Hematopoietic multipotent progenitor cell treated with erythropoietin and hydrocortisone succinate and interleukin-3 and kit ligand, for 17 days (in vitro differentiated cells): ENCODE measurements around the gene EXOC8.

Source experiments
- DNase-seq: peaks from one replicate; pipeline ENCODE4 v3.0.0-alpha.2; 2015; ENCODE audit warnings: low spot score

The EXOC8 gene, protein sequence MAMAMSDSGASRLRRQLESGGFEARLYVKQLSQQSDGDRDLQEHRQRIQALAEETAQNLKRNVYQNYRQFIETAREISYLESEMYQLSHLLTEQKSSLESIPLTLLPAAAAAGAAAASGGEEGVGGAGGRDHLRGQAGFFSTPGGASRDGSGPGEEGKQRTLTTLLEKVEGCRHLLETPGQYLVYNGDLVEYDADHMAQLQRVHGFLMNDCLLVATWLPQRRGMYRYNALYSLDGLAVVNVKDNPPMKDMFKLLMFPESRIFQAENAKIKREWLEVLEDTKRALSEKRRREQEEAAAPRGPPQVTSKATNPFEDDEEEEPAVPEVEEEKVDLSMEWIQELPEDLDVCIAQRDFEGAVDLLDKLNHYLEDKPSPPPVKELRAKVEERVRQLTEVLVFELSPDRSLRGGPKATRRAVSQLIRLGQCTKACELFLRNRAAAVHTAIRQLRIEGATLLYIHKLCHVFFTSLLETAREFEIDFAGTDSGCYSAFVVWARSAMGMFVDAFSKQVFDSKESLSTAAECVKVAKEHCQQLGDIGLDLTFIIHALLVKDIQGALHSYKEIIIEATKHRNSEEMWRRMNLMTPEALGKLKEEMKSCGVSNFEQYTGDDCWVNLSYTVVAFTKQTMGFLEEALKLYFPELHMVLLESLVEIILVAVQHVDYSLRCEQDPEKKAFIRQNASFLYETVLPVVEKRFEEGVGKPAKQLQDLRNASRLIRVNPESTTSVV

DNA sequence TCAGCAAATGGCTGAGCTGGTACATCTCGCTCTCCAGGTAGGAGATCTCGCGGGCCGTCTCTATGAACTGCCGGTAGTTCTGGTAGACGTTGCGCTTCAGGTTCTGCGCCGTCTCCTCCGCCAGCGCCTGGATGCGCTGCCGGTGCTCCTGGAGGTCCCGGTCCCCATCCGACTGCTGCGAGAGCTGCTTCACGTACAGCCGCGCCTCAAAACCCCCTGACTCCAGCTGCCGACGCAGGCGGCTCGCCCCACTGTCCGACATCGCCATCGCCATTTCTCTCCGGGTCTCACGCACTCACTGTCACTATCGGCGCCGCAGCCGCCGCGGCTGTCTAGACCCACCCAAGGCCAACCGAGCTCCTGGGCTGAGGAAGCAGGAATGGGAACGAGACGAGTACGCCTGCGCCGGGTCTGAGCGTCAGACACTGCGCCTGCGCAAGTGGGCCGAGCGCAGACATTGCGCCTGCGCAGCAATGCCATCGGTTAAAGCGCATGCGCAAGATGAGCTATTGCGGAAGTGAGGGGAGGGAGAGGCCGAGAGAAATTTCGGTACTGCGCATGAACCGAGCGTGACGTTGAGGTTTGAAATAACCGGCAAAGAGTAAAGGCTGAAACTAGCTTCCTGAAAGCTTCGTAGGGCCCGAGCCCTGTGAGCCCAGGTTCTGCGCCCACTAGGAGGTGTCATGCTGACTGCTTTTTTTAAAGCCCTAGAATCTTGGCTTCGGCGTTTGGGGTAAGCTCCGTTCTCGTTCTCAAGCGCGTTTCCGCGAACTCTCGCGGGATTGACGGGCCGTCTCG is at the start of gene EXOC8:
Gene EXOC8 (minus strand): TSS at position 381 of the 798 bp plus-strand sequence. CDS start 107 bp downstream, at position 274.
- peak; percentile 100 for DNase-seq

DNA sequence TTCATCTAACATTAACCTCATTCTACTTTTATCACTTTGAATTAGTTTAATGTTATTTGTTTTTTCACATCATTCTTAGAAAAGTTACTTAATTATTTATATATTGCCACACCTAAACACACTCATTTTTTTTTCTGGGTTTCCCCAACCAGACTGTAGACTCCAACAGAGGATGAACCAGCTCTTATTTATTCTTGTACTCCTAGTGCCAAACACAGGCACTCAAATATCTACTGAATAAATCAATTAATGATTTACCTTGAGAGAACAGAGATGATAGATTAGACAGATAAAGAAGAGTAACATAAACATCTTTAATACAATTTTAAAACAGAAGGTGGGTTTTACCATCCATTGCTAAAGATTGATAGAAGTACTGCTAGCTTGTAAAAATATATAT is 48.8 kb upstream of the EXOC8 start:
- DNase-seq, result no peak

DNA sequence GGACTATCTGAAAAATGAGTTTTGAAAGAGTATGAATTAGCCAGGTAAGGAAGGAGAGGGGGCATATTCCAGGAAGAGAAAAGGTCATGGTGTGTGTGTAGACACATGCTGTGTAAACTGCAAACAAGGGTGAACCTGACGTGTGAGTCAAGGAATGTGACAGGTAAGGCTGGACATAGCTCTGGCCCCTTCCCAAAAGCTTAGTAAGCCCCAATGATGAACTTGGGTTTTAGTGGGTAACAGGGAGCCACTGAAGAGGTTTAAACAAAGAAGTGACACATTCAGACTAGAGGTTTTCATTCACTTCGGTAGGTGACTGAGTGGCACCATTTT is 47.7 kb upstream of the EXOC8 start:
- no peak for DNase-seq

DNA sequence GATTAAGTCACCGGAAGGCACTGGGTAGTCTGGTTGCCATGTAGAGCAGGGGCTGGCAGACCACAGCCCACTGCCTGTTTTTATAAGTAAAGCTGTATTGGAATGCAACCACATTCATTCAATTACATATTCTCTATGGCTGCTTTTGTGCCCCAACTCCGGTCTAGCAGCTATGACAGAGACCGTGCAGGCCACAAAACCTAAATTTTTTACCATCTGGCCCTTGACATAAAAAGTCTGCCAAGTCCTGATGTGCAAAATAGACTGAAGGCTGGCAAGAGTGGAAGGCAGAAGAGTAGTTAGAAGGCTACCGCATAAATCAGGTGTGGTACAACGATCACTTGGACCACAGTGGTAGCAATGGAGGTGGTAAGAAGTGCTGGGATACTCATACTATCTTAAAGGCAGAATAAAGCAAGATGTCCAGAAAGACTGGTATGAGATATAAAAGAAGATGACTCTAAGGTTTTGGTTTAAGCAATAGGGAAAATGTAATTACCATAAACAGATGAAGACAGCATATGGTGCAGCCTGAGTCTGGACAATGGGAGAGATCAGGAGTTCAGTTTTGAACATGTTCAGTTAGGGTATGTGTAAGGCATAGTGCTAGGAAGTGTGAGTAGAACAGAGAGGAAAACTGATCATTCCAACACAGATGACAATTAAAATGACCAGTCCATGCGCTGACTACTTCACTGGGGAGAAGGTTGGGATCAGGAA is 47.2 kb upstream of the EXOC8 start:
- DNase-seq, result no peak

DNA sequence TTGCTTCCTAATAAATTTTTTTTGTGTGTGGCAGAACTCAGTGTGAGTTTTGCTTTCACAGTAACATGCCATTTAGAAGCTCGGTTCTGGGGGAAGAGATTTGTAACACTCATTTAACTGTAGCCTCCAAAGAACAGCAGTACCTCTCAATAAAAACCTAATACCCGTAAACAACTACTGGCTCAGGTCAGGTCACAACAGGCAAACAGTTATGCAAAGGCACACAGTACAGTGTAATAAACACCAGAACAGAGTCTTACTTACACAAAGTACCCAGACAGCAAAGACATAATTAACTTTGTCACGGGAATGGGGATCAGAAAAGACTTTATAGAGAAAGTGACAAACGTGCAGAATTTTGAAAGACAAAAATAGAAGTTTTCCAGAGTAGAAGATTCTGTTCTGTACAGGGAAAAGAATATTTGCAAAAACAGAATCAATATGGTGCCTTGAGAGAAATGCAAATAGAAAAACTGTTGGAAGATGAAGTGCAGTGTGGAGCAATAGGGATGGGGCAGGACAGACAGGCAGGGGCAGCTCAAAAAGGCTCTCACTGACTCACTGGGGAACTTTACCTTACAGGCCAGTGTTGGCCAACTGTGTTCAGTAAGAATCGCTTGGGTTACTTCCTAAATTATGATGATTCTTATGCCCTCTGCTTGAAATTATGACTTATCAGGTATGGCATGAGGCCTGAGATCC is 45.7 kb upstream of the EXOC8 start:
- no peak for DNase-seq

DNA sequence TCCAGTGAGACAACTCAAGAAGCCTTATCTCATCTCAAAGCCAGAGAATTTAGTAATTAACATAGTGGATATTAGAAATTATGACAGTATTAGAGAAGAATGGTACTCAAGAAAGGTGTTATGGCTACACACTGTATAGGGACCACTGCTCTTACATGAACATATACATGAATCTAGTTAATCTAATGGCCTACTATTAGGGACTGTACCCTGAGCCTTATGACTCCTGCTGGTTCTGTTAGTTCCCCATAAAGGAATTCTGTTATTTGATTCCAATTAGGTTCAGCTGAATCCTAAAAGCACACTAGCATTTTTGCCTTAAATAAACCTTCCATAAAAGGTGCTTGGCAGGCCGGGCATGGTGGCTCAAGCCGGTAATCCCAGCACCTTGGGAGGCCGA is 44.8 kb upstream of the EXOC8 start:
- DNase-seq, result no peak

DNA sequence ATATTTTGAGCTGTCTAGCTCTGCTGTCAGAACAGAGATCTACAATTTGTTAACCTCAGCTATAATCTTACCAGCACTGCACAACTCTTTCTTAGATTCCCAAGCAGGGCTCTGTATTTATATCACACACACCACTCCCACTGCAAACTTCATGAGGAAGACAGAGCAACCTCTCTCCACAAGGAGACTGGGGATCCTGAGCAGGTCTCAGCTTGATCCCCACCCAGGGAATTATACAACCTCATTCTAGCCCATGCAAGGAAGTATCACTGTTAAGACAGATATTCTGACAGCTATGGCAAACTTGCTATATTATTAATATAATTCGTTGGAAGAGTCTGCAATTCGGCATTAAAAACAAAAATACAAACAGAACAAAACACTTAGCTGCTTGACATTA is 44.1 kb upstream of the EXOC8 start:
- DNase-seq, result no peak

DNA sequence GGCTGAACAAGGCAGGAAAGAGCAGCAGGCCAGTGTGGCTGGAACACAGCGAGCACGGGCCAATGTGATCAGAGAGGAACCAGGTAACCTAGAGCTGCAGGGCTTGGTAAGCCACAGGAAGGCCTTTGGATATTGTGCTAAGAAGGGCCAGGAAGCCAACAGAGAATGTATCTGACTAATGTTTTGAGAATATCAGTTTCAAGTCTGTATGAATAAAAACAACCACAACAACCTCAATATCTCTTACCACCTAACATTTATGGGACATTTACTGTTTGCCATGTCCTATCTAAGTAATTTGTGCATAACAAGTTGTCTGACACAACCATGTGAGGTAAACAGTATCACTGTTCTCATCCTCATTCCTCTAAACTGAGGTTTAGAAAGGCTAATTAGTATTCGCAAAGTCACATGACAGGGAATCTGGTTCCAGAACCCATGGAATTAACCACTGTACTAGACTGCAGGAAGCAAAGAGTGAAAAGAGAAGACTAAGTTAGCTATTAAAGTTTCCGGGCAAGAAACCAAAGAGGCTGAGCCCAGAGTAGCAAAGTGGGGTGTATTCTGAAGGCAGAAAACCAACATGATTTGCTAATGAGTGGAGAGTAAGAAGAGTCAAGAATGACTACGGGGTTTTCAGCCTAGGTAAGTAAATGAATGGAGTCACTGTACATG is 39.4 kb upstream of the EXOC8 start:
- DNase-seq, result no peak

DNA sequence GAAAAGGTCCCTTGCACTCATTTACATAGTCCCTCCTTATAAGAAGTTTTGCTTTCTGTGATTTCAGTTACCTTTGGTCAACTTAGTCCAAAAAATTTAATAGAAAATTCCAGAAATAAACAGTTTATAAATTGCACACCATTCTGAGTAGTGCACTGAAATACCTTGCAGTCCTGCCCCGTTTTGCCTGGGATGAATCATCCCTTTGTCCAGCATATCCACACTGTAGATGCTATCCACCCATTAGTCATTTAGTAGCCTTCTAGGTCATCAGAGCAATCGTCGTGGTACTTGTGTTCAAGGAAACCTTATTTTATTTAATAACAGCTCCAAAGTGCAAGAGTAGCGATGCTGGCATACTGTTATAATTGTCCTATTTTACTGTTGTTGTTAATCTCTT is 38.4 kb upstream of the EXOC8 start:
- DNase-seq, result no peak

DNA sequence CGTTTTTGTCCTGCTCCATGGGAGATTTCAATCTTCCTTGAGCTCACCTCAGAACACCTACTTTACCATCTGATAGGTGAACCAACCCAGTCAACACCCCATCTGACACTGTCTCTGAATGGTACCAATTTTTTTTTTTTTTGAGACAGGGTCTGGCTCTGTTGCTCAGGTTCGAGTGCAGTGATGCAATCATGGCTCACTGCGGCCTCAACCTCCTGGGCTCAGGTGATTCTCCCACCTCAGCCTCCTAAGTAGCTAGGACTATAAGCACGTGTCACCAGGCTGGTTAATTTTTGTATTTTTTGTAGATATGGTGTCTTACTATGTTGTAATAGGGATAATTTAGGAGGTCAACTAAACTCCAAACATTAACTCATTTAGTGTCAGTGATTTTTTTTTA is 36.7 kb upstream of the EXOC8 start:
- DNase-seq, result no peak

DNA sequence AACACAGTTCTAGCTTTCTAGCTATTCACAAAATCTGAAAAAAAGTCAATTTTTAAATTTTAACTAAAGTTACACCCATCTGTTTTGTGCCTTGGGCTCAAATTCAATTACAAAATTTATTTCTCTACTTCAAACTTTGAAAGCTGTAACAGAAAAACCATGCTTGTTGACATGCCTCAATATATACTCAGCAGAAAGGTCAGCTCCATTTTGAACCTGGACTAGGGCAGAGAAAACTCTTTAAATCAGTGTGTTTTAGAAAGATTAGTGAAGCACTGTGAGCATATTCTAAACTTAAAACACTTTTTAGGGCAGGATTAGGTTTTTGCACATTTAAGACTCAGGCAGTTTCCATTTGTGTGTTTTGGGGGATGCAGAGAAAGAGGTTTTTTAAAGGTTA is 34.8 kb upstream of the EXOC8 start:
- no peak for DNase-seq

DNA sequence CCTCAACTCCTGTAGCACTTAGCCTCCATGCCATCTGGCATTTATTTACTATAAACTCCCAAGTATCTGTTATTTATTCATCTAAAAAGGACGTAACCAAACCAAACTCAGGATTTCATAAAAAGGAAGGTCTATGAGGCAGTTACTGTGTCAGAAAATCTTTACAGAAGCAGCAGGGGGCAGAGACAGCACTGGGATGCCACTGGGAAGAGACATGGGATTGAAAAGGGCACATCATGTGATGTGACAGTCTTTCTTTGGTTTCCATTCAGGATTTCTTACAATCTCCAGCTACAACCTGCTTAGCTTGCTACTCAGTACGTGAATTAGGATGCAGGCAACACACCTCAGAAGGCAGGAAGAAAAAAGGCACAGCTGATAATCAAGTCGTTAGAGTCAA is 31.6 kb upstream of the EXOC8 start:
- DNase-seq, result no peak

DNA sequence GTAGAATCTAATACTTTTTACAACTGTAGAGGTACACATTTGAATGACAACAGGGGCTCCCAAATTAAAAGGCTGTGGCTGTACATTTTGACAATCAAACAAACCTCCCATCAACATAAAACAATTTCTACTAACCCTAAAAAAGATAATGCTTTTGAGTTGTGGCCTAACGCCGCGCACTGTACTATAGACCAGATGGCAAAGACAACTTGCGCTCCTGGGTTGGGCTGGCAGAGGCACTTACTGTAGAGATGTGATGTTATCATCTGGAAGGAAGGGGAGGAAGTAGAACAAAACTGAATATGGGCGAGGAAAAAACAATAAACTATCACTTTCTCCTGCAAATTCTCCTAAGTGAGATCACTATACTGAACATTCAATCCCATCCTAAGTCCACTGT is 26.5 kb upstream of the EXOC8 start:
- no peak for DNase-seq

DNA sequence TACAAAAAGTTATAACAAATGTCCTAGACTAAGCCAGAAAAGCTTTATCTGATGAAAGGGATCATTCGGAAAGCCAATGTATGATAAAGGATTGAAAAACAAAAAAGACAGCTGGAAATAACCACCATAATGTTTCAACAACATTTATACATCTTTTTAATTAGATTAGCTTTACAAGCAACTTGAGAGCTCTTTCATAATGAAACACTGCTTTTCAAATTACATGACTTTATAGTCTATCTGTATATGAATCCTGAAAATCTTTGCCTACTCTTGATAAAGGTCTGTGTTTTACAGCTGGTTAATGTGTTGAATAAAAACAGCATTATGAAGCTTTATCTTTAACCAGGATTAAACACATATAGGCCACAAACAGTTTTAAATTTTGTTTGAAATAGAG is 26.0 kb upstream of the EXOC8 start:
- no peak for DNase-seq

DNA sequence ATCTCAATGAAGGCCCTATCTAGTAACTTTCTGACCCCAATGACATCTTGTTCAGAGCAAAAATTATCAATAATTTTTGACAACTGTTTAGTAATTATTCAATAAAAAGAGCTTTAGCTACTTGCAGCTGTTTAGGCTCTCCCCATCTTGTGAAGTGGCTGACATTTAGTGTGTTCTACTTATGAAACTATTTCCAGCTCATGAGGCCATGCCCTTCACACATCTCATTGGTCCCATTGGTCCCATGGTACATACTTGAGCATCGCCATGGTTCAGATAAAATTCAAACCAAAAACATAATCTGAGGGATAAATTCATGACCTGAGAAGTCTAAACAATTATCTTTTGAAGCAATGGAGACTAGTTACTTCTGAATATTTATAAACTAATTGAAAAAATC is 24.7 kb upstream of the EXOC8 start:
- no peak for DNase-seq

DNA sequence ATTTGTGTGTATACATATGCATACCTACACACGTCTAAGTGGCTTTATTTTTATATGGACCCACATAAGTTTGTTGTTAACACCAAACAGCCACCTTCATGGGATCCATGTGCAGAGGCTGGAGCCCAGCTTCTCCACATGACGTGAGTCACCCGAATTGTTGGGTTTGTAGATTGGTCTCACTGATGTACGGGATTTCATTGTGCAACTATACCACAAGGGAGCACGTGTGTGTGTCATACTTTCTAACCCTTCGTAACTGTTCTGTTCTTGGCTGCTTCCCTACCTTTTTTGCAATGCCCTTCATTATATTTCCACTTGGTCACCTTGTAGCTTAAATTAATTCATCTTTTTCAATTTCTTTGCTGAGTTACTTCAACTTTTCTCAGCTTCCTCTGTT is 21.5 kb upstream of the EXOC8 start:
- DNase-seq, result no peak

DNA sequence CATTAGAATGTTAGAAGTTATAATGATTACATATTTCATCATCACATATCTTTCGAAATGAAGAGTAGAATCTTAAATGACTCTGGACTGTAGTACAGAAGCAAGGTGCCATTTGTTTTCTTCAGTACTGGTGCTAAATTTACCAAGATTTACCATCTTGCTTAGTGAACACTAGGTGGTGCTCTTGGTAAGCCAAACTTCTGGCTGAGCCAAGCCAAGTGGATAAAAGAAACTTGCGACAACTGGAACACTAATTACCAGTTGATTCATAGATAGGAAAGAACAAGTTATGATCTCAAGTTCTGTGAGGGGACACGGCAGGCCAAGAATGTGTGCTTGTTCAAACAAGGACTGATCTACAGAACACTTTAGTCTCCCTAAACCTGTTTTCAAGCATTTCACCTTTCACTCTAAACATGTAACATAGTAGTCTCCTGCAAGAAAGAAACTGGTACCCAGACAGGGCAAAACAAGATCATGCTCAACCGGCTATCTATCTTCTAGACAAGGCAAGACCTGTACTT is 20.2 kb upstream of the EXOC8 start:
- peak; percentile 77 for DNase-seq

DNA sequence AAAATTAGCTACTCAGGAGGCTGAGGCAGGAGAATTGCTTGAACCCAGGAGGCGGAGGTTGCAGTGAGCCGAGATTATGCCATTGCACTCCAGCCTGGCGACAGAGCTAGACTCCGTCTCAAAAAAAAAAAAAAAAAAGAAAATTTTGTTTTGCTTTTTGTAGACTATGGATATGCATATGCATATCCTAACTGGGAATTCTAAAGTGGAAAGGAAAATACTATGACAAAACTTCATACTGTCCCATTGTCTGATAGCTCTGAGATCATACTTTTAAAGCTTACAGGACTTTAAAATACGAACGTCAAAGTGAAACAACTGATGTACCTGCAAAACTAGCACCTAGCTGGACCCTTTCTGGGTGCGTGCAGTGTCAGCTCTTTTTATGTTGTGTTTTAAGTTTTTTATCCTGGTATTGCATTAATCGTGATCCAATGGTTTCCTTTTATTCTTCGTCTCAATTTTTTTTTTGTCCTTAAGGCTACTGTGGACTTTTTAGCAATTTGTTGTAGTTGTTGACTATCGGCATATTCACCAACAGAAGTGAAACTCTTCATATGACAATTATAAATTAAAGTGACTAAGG is 19.6 kb upstream of the EXOC8 start:
- DNase-seq, result no peak

DNA sequence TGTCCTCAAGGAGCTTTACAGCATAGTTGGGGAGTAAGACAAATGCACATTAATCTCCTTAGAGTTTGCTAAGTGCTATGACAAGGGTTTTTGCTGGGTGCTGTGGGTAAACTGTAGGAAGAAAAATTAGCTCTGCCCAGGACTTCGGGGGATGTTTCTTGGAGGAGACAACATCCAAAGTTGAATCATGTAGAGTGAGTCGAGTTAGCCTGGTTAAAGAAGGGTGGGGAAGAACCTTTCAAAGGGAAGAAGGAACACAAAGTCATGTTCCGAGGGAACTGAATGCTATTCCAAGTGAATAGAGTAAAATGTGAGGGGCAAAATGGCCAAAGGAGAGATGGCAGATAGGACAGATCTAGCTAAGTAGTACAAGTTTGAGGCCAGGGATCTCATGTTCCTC is 17.5 kb upstream of the EXOC8 start:
- peak; percentile 21 for DNase-seq

DNA sequence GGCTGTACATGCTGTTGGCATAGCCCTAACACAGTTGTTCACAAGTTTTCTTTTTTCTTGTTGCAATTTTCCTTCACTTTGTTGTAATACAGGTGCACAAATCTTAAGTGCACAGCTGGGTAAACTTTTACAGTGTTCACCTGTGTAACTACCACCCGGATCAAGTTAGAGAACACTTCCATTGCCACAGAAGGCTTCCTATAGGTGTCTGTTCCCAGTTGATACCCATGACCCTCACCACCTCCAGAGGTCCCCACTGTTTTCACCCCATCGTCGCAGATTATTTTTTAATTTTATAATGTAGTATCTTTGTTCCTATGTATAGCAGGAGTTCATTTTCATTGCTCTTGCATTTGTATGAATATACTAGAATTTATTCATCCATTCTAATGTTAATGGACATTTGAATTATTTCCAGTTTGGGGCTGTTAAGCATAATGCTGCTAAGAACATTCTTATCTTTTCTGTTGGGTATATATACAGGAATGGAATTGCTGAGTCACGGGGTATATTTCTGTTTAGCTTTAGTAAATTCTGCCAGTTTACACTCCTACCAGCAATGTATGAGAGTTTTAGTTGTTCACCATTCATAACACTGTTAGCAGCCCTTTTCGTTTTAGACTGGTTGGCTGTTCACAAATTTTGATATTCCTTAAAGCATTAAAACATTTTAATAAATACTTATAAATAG is 16.8 kb upstream of the EXOC8 start:
- DNase-seq, result peak; percentile 67
